GM19238 (cell line): ENCODE data around the gene ACMSD.

ENCODE experiments used
- DNase-seq: peaks from one replicate; pipeline ENCODE4 v3.0.0; 2011; ENCODE audit warnings: low spot score; ENCODE audit not compliant: insufficient read length

ACMSD gene

GRCh38 chr2:134944975-134945374 lies 106.6 kb downstream of the ACMSD start:
- DNase-seq, result no peak

DNA sequence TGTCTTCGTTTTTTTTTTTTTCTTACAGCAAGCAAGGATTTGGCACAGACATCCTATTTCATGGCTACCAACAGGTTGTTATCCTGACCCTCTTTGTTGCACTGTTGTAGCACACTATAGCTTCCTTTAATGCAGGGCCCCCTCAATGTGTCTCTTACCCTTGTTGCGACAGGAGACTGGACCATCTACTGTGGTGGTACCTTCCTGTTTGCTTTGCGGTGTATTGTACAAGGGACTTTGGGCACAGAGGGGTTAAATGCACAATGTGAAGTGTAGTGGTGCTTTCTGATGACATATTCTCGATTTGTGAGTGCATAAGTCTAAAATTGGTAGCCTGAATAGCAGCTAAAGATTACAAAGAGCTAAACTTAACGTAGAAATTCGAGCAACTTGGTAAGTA lies 107.7 kb downstream of the ACMSD start:
- DNase-seq, result no peak

DNA sequence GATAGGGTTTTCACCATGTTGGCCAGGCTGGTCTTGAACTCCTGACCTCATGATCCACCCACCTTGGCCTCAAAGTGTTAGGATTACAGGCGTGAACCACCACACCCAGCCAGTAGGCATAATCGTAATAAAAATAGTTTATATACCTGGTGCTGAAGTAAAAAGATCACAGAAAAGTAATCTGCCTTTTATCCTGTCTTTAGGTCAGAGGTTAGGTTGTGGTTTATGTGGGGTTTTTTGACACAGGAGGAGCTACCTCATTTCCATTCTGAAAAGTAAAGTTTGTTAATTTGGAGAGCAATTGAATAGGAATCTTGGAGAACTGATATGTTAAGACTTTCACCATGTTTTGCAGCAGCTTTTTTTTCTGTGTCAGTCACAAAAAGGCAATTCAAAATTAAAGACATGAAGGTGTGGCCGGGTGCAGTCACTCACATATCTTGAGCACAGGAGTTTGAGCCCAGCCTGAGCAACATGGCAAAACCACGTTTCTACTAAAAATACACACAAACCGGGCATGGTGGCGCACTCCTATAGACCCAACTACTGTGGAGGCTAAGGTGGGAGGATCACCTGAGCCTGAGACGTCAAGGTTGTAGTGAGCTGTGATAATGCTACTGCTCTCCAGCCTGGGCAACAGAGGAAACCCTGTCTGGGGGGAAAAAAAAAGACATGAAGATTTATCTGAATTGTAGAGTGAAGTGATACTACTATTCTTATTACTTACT lies 111.7 kb downstream of the ACMSD start:
- DNase-seq, result no peak

DNA sequence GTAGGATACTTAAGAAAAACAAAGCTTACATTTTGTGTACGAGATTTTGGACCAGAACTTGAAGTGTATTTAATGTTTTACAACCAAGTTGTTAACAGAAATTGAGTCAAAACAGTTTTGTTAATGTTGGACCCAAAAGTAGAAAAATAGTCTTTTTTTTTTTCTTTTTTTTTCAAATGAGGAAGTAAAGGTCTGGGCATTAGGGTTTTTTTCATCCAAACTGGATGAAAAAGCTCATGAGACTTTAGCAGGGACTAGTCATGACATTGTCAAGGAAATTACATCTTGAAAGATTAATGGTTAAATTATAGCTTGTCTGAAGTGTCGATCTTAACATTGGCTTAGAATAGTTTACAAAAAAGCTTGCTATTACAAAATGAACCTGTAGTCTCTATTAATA lies 112.5 kb downstream of the ACMSD start:
- no peak for DNase-seq
